GM21360 (cell line): ENCODE results near the gene NPIPA2.
A peak's percentile ranks its signal among the peaks of the same experiment; 100 is the strongest.
"Not testable (repeated sequence)": the region's sequence is repeated elsewhere in the genome, so short reads cannot be mapped to it uniquely, and the experiment has no call there.

ENCODE experiments used
- ATAC-seq: cut with Tn5 transposase; IDR thresholded peaks from one replicate; pipeline ENCODE4 v1.9.1; 2021; ENCODE audit warnings: mild to moderate bottlenecking, moderate library complexity; ENCODE audit not compliant: unreplicated experiment

Gene NPIPA2

DNA sequence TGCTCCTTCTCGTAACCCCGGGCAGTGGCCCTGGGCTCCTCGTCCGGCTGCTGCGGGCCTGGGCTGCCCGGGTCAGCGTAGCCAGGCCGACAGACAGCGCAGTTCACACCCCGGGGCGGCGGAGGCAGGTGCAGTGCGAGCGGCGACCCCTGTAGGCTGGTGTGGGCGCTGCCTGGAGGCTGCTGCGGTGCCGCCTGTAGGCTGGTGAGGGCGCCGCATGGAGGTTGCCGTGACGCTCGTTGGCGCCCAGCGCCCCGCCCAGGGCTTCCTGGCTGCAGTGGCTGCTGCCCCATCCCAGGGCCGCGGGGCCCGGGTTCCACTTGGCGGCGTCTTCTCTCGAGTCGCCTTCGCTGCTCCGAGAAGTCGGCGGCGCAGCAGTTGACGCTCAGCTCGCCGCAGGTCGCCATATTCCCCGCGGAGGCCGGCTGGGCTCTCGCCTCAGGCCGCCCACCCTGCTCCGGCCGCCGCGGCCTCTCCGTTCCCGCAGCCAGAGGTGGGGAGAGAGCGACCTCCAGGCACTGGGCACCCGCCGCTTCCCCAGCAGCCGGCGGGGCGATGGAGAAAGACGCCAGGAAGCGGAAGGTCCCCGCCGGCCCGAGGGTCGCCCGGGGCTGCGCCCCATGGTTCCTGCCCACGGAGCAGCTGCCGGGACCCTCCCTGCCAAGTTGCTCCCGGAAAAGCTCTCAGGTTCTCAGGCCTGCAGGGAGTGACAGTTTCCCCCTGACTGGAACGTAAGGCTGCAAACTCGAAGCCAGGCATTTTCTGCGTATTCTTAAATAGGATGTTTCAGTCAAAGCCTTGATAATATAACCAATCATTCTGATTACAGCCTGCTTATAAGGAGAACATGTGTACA lies at the start of gene NPIPA2:
Gene NPIPA2, plus strand, starts transcription at position 261 of the 856 bp plus-strand sequence. CDS start 5,533 bp downstream, outside the sequence.
- ATAC-seq, result peak; percentile 91

DNA sequence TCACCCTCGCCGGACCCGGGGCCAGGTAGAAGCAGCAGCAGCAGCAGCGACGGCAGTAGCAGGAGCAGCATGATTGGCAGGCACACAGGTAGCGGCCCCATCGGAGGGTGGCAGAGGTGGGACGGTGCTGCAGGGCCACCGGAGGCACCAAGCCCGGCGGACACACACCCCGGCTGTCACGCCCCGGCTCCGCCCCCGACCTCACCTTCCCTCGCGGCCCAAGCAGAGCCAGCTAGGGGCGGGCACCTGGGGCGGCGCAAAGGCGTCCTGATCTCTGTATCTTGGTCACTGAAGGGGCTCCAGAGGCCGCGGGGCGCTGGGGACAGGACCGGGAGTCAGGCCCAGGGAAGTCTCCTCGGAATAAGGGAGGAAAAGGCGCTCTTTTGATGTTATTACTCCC lies 48.2 kb upstream of the NPIPA2 start, which contains the start of gene PLA2G10:
Gene PLA2G10, minus strand, starts transcription at position 180 of the 400 bp plus-strand sequence. Its CDS starts 79 bp downstream, at position 101.
- ATAC-seq, result not testable (repeated sequence)

DNA sequence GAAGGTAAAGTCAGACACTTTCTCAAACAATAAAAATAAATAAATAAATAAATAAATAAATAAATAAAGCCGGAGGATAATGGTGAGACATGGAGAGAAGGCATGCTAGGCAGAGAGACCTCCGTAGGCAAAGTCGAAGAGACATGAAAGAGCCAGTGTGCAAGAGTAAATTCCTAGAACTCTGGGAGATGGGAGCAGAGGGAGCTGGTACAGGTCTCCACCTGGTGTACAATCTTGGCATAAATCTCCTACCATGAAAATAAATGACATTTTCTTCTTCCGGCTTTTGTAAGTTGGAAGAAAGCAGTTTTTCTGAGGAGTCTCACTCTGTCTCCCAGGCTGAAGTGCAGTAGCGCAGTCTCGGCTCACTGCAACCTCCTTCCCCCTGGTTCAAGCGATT lies 40.5 kb upstream of the NPIPA2 start:
- ATAC-seq, result not testable (repeated sequence)

DNA sequence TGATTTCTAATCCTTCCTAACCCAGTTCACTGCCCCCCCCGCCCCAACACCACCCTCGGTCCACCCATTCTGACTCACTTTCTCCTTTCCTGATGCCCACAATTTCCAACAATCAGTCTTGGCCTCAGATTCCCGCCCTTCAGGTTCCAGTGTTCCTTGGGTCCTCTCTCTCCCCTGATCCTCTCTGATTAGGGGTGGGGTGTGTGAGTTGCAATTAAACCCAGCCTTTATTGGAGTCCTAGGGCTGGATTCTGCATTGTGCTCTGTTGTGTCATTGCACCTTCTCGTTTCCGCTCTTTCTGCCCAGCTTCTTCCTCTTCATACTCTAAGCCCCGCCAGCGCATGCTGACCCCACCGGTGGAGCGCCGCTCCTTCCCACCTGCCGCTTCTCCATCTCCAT lies 39.7 kb upstream of the NPIPA2 start:
- not testable (repeated sequence) for ATAC-seq

DNA sequence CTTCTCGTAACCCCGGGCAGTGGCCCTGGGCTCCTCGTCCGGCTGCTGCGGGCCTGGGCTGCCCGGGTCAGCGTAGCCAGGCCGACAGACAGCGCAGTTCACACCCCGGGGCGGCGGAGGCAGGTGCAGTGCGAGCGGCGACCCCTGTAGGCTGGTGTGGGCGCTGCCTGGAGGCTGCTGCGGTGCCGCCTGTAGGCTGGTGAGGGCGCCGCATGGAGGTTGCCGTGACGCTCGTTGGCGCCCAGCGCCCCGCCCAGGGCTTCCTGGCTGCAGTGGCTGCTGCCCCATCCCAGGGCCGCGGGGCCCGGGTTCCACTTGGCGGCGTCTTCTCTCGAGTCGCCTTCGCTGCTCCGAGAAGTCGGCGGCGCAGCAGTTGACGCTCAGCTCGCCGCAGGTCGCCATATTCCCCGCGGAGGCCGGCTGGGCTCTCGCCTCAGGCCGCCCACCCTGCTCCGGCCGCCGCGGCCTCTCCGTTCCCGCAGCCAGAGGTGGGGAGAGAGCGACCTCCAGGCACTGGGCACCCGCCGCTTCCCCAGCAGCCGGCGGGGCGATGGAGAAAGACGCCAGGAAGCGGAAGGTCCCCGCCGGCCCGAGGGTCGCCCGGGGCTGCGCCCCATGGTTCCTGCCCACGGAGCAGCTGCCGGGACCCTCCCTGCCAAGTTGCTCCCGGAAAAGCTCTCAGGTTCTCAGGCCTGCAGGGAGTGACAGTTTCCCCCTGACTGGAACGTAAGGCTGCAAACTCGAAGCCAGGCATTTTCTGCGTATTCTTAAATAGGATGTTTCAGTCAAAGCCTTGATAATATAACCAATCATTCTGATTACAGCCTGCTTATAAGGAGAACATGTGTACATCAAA lies 38.9 kb upstream of the NPIPA2 start, which contains the start of gene NPIPA3:
Gene NPIPA3, plus strand, starts transcription at position 256 of the 856 bp plus-strand sequence. CDS start 5,533 bp downstream, outside the sequence.
- peak; percentile 92 for ATAC-seq

DNA sequence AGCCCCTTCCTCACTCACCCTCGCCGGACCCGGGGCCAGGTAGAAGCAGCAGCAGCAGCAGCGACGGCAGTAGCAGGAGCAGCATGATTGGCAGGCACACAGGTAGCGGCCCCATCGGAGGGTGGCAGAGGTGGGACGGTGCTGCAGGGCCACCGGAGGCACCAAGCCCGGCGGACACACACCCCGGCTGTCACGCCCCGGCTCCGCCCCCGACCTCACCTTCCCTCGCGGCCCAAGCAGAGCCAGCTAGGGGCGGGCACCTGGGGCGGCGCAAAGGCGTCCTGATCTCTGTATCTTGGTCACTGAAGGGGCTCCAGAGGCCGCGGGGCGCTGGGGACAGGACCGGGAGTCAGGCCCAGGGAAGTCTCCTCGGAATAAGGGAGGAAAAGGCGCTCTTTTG lies 9.1 kb upstream of the NPIPA2 start:
- not testable (repeated sequence) for ATAC-seq

DNA sequence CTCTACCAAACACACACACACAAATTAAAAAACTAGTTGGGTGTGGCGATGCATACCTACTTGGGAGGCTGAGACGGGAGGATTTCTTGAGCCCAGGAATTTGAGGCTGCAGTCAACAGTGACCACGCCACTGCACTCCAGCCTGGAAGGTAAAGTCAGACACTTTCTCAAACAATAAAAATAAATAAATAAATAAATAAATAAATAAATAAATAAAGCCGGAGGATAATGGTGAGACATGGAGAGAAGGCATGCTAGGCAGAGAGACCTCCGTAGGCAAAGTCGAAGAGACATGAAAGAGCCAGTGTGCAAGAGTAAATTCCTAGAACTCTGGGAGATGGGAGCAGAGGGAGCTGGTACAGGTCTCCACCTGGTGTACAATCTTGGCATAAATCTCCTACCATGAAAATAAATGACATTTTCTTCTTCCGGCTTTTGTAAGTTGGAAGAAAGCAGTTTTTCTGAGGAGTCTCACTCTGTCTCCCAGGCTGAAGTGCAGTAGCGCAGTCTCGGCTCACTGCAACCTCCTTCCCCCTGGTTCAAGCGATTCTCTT lies 1.4 kb upstream of the NPIPA2 start:
- ATAC-seq, result not testable (repeated sequence)

DNA sequence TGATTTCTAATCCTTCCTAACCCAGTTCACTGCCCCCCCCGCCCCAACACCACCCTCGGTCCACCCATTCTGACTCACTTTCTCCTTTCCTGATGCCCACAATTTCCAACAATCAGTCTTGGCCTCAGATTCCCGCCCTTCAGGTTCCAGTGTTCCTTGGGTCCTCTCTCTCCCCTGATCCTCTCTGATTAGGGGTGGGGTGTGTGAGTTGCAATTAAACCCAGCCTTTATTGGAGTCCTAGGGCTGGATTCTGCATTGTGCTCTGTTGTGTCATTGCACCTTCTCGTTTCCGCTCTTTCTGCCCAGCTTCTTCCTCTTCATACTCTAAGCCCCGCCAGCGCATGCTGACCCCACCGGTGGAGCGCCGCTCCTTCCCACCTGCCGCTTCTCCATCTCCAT lies 539 bp upstream of the NPIPA2 start:
- not testable (repeated sequence) for ATAC-seq

DNA sequence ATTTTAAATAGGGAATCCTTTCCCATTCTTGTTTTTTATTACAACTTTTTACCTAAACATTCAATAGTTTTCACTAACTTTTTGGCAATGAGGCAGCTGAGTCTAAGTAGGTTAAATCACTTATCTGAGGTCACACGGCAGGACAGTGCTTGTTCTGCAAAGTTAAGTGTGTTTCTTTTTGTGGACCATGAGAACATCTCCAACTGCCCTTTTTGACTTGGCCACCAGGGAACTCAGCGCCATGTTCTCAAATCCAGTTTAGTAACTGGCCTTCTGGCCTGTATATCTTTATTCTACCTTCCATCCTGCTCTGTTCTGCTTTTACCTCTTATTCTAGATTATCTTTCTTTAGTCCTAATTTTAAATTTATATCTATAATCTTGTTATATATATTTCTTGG lies 31.3 kb downstream of the NPIPA2 start:
- ATAC-seq, result not testable (repeated sequence)

DNA sequence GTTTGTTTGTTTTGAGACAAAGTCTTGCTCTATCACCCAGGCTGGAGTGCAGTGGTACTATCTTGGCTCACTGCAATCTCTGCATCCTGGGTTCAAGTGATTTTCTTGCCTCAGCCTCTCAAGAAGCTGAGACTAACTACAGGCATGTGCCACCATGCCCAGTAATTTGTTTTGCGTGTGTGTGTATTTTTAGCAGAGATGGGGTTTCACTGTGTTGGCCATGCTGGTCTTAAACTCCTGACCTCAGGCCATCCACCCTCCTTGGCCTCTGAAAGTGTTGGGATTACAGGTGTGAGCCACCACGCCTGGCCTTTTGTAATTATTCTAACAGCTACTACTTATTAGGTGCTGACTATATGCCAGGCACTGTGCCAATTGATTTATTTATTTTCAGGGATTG lies 33.3 kb downstream of the NPIPA2 start:
- ATAC-seq, result not testable (repeated sequence)

DNA sequence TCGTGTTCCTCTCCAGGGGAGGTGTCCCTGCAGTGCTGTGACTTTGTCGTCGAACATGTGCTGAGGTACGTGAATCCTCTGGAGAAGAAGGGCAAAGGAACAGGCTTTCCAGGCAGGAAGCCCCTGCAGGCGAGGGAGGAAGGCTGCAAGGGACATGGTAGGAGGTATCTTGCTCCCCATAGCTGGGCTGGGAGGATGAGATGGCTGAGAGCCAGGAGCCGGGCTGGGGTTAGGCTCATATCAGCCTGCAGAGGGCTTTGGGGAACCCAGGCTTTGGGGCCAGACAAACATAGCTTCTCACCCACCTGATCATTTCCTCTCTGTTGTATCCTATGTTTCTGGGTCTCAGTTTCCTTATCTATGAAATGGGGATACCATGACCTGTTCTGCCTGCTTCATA lies 34.4 kb downstream of the NPIPA2 start:
- not testable (repeated sequence) for ATAC-seq

DNA sequence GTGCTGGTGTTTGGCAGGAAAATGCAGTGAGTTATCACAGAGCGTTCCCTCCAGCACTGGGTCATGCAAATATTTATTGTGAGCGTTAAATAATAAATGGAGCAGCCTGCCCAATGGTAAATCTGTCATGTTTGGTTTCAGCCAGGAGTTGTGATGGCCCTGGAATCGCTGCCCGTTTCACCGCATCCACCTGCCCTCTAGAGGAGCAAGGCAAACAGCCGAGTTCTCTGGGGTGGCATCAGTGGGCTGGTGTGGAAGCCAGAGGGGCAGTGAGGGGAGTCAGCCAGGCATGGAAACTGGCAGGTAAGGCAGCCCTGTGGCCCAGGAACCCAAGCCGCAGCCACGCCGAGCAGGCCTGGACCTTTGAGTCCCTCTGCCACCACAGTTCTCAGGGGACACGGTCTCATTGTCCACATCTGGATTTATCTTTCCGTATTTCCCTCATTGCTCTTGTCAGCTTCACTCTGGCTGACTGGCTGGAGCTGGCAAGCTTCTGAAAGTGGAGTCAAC lies 37.1 kb downstream of the NPIPA2 start:
- not testable (repeated sequence) for ATAC-seq

DNA sequence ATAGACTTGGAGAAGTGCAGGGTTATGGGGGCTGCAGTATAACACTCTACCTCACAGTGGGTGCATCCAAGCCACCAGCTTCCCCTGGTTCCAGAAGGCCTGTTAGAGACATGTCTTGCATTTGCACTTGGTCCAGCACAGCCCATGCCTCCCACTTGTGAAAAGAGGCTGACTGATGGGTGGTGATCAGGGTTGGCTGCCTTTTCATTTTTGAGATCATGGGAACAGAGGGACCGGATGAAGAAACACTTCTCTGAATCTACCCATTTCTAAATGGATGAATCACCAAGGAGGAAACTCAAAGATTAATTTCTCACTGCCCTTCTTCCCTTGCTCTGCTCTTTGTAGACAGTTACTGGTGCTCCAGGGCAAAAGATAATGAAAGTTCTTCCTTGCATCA lies 43.8 kb downstream of the NPIPA2 start:
- ATAC-seq, result not testable (repeated sequence)

DNA sequence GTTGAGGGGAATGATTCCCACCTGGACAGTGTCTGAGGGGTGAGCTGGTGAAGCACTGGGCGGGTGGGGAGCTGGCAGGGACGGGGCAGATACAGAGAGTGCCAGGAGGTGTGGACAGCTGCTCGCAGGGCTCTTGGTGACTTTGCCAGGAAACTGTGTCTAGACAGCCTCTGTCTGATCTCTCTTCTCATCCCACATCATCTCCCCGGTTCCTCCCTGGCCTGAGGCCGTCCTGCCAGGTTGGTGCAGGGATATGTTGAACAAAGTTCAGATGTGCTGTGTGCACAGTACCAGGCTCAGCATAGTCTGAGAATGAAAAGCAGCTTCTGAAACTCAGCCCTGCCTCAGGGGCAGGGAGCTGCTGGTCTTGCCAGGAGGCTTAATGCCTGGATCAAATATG lies 47.2 kb downstream of the NPIPA2 start:
- not testable (repeated sequence) for ATAC-seq

DNA sequence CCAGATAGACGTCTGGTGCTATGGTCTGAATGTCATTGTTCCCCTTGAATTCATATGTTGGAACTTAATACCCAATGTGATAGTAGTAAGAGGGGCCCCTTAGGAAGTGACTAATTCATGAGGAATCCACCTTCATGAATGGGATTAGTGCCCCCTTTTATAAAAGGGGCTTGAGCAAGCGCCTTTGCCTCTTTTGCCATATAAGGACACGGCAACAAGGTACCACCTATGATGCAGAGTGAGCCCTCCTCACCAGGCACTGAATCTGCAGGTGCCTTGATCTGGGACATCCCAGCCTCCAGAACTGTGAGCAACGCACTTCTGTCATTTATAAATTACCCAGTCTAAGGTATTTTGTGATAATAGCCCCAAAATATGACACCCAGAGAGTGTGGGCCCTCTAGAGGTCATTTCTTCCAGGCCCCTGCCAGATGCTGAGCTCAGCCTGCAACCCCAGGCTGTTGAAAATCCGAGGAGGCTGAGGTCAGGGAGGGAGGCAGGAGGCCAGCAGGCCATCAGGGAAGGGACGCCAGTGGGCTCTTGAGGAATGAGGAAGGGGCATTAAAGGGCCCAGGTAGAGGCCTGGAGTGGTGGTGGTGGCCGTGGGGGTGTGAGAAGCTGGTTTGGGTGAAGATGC lies 48.1 kb downstream of the NPIPA2 start:
- not testable (repeated sequence) for ATAC-seq

DNA sequence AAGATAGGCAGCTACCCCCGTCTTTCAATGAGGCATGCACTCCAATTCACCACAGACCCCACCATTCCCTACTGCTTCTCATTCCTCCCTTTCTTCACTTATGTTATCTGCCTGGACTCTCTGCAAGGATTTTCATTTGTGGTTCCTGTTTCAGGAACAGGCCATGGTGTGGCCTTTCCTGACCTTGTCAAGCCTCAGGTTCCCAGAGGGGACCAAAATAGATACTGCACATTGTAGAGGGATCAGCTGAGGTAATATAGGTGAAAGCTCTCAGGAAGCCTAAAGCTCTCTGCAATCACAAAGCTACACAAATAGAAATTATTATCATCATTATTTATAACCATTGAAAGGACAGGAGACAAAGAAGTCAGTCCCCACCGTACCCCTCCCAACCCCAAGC lies 50.6 kb downstream of the NPIPA2 start:
- ATAC-seq, result not testable (repeated sequence)

DNA sequence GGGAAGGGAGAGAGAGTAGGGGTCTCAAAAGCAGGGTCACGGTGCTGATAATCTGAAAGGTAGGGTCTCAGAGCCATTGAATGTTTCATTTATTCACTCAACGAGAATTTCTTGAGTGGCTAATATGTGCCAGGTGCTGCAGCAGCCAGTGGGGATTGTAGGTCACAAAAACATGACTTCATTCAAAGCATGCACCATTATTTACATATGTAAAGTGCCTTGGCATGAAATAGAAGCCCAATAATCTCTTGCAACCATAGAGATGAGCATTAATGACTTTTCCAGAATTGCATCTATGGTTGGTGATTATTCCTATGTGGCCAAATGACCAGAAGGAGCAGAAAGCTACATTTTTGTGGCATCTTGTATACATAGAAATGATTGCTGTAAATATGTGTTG lies 55.2 kb downstream of the NPIPA2 start:
- not testable (repeated sequence) for ATAC-seq

DNA sequence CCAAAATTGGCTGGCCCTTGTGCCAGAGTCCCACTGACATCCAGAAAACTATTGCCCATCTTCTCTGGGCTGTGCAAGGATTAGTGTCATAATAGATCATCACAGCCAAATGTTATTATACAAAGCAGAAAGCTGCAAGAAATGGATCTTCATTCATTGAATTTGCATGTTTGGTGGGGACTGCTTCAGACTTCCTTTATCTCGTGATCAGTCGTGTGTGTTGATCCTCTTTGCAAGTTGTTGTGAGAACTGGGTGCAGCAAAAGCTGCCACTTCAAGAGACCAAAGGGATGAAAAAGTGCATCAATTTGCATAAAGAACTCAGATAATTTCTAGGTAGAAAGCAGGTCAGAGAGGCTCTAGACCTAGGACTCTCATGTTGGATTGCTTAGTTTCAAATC lies 61.2 kb downstream of the NPIPA2 start:
- not testable (repeated sequence) for ATAC-seq

DNA sequence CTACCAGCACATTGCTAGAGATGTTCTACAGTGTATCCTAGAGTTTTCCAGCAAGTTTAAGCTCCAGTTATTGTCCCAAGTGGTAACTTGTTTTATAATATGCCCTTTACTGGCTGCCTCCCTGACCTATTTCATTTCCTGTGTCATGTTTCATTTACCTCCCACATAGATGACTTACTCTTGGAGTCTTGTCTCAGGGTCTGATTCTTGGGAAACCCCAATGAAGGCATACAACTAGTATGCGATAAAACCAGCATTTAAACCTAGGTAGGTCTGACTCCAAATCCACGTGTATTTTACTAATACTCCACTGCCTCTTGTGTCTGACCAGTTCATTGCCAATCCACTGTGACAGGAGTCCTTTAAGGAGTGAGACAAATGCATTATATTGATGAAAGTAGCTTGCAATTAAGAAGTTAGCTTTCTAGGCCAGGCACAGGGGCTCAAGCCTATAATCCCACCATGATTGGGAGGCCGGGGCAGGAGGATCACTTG lies 64.9 kb downstream of the NPIPA2 start:
- ATAC-seq, result not testable (repeated sequence)

DNA sequence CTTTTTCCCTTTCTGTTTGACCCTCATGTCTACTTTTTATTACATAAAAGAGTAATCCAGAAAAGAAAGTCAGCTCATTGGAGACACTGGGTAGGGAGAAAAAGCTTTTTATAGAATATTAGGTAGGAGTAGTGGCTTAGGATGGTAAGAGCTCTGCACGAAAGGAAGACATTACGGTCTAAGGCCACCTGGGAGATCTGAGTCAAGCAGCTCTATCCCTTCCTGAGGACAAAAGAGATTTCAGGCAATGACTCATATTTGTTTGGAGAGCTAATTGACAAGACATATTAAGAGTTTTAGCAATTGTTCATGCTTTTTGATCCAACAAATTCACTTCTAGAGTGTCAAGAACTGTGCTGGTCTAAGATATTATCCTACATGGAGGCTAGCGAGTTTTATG lies 71.6 kb downstream of the NPIPA2 start:
- ATAC-seq, result not testable (repeated sequence)
